Central memory CD8-positive, alpha-beta T cell (primary cell): ENCODE measurements around the gene FOSL2.

Experiments used
- ATAC-seq: fragments of 150-1000 bp; cut with Tn5 transposase; replicated peaks from 2 replicates; pipeline ENCODE4 v1.10.0; 2022; ENCODE audit warnings: mild to moderate bottlenecking, moderate FRiP score, moderate number of reproducible peaks; ENCODE audit not compliant: poor library complexity, severe bottlenecking; ENCODE audit errors: extremely low read depth
- DNase-seq, 2 donors: peaks; one replicate each; pipeline ENCODE4 v3.0.0; 2021; ENCODE audit warnings: low spot score in 2 of 2
- H3K27ac Mint-ChIP-seq: one replicate; pipeline ENCODE4 v1.8.0; 2022; ENCODE audit warnings: low read depth, mild to moderate bottlenecking, moderate library complexity, mixed read lengths
- H3K27me3 Mint-ChIP-seq: one replicate; pipeline ENCODE4 v1.8.0; 2022; ENCODE audit warnings: mixed read lengths
- H3K36me3 Mint-ChIP-seq: one replicate; pipeline ENCODE4 v1.8.0; 2022; ENCODE audit warnings: mild to moderate bottlenecking, moderate library complexity, mixed read lengths; ENCODE audit not compliant: insufficient read depth
- H3K4me1 Mint-ChIP-seq: one replicate; pipeline ENCODE4 v1.8.0; 2022; ENCODE audit warnings: mixed read lengths
- H3K4me3 Mint-ChIP-seq: one replicate; pipeline ENCODE4 v1.8.0; 2022; ENCODE audit warnings: mild to moderate bottlenecking, moderate library complexity, mixed read lengths
- H3K9me3 Mint-ChIP-seq: one replicate; pipeline ENCODE4 v1.8.0; 2022; ENCODE audit warnings: mixed read lengths

FOSL2 gene

GRCh38 chr2:28360058-28360717 lies 32.5 kb upstream of the FOSL2 start:
- Mint-ChIP-seq H3K4me3 (peak overlapping the region; percentile 72), H3K9me3 (no peaks in the 10 kb centered on the region), H3K4me1 (peaks cover 70% of the 10 kb centered on the region), H3K27ac (peak overlapping the region; percentile 97), H3K27me3 (no peaks in the 10 kb centered on the region), H3K36me3 (peaks cover 14% of the 10 kb centered on the region)
- DNase-seq, result no peak
- no peak for ATAC-seq

- peaks cover 74% of the 10 kb centered on the region for H3K4me1 Mint-ChIP-seq
- no peaks in the 10 kb centered on the region for H3K27me3 Mint-ChIP-seq
- ATAC-seq, result no peak
- peak overlapping the region; percentile 40 for H3K4me3 Mint-ChIP-seq
- no peak for DNase-seq
- H3K36me3 Mint-ChIP-seq, result peaks cover 14% of the 10 kb centered on the region
- no peaks in the 10 kb centered on the region for H3K9me3 Mint-ChIP-seq
- H3K27ac Mint-ChIP-seq, result peak overlapping the region; percentile 97
Measured at GRCh38 chr2:28360718-28361293, 31.9 kb upstream of the FOSL2 start.

DNA sequence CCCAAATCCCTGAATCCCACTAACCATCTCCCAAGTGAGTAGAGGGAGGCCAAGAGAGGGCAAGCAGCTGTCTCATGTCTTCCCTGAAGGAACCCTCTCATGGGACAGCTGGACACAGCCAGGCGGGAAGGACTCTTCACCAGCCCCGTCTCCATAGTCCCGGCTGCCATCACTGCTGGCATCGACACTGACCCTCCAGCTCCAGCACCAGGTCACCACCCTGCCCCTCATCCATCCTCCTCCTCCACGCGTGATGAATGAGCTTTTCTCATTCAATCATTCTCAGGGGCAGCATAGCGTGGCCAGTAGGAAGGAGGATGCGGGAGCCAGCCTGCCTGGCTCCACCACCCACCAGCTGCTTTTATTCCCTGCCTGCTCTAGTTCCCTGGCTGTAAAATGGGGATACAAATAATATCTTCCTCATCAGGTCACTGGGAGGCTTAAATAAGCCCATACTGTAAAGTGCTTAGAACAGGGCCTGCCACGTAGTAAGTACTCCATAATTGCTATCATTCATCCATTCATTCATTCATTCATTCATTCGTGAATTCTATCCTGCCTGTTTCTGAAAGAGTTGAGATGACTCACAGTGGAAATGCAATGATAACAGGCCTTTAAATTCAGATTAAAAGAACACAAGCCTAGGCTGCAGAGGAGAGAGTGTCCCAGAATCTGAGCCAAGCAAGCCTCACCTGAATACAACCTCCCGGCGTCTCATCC lies 30.5 kb upstream of the FOSL2 start:
- H3K4me1 Mint-ChIP-seq, result peaks cover 84% of the 10 kb centered on the region
- no peaks in the 10 kb centered on the region for H3K9me3 Mint-ChIP-seq

GRCh38 chr2:28362991-28363521 lies 29.6 kb upstream of the FOSL2 start:
- Mint-ChIP-seq H3K27me3 (no peaks in the 10 kb centered on the region), H3K4me3 (no peak overlapping the region), H3K36me3 (peaks cover 12% of the 10 kb centered on the region), H3K4me1 (peaks cover 91% of the 10 kb centered on the region), H3K27ac (peak overlapping the region; percentile 84), H3K9me3 (no peaks in the 10 kb centered on the region)
- DNase-seq (no peak), ATAC-seq (no peak)

More for the DNA sequence above, 30.5 kb upstream of the FOSL2 start:
- H3K27me3 Mint-ChIP-seq, result no peaks in the 10 kb centered on the region
- H3K27ac Mint-ChIP-seq, result peak overlapping the region; percentile 84
- H3K36me3 Mint-ChIP-seq, result peaks cover 14% of the 10 kb centered on the region
- ATAC-seq, result no peak
- no peak overlapping the region for H3K4me3 Mint-ChIP-seq
- no peak for DNase-seq

DNA sequence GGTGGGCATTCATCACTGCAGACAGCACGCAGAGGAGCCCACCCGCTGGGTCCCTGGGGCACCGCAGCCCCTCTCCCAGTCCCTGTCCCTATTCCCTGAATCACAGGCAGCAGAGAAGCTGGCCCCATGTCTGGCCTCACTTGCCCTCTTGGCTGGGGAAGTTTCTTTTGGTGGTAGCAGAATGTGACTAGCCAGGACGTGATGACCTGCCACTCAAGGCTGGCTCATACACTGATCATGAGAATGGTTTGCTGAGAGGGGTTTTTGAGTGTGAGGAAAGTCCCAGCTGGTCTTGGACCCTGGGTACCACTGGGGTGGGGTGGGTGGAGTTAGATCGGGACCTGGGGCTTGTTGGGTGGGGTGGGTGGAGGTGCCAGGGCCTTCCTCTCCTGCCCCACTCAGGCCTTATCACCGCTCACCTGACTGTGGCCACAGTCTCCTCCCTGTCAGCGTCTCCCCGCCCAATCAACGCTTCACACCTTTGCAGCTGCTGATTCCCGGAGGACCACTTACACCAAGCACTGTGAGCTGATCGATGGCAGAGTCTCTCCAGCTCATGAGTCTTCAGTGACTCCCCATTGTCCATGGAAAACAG lies 28.9 kb upstream of the FOSL2 start:
- Mint-ChIP-seq H3K9me3 (no peaks in the 10 kb centered on the region), H3K27me3 (no peaks in the 10 kb centered on the region), H3K4me1 (peaks cover 88% of the 10 kb centered on the region), H3K27ac (peak overlapping the region; percentile 84), H3K4me3 (no peak overlapping the region), H3K36me3 (peaks cover 9% of the 10 kb centered on the region)
- ATAC-seq (no peak), DNase-seq (no peak)

DNA sequence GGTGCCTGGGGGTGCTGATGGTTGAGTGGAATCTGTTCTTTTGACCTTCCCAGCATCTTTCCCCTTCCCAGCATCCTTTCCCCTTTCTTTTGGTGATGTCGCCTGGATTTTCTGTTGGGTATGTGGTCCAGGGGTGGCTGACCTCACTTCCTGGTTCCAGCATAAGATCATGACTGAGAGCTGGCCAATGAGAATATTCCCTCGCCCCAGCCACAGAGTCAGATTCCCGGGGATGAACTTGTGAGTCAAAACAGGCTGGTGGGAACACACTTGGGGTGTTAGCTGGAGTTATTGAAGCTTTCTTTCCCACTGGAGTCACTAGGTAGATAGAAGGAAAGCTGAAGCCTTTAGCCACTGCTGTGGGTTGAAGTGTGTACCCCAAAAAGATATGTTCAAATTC lies 28.0 kb upstream of the FOSL2 start:
- no peaks in the 10 kb centered on the region for H3K9me3 Mint-ChIP-seq
- H3K27ac Mint-ChIP-seq, result peak overlapping the region; percentile 84
- ATAC-seq (no peak), DNase-seq (no peak)
- peak overlapping the region; percentile 47 for H3K4me3 Mint-ChIP-seq
- no peaks in the 10 kb centered on the region for H3K27me3 Mint-ChIP-seq
- H3K4me1 Mint-ChIP-seq, result peaks cover 80% of the 10 kb centered on the region
- peaks cover 3% of the 10 kb centered on the region for H3K36me3 Mint-ChIP-seq

DNA sequence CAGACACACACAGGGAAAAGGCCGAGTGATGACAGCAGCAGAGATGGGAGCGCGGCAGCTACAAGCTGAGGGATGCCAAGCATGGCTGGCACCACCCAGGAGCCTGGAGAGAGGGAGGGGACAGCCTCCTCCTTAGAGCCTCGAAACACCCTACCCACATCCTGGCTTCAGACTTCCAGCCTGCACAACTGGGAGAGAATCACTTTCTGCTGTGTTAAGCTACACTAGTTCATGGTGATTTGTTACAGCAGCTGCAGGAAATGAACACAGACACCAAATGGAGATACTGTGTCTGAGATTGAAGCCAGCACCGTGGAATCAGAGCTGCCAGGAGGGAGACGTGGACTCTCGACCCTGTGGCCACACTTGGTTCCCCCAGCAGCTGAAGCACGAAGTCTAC lies 27.5 kb upstream of the FOSL2 start:
- peaks cover 3% of the 10 kb centered on the region for H3K36me3 Mint-ChIP-seq
- no peaks in the 10 kb centered on the region for H3K9me3 Mint-ChIP-seq
- peak overlapping the region; percentile 47 for H3K4me3 Mint-ChIP-seq
- no peaks in the 10 kb centered on the region for H3K27me3 Mint-ChIP-seq
- peaks cover 74% of the 10 kb centered on the region for H3K4me1 Mint-ChIP-seq
- DNase-seq (no peak), ATAC-seq (no peak)
- peak overlapping the region; percentile 14 for H3K27ac Mint-ChIP-seq

DNA sequence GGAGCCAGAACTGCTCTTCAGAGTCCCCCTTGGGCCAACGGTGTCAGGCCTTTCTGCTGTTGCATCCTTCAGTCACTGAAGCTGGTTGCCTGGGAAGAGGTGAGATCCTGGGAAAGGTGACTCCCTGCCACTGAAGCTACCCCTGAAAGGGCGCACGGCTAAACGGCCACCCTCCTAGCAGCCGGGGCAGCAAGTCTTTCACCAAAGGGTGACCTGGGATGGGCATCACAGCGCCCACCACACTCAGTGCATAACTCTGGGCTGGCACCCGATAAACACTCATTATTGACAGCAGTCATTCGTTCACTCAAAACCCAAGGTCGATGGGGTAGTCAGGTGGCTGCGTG lies 26.5 kb upstream of the FOSL2 start:
- ATAC-seq, result no peak

GRCh38 chr2:28366496-28367282 lies 26.0 kb upstream of the FOSL2 start:
- H3K27me3 Mint-ChIP-seq, result no peaks in the 10 kb centered on the region
- DNase-seq, result peak in 1 of 2 donors; percentile 67
- peaks cover 3% of the 10 kb centered on the region for H3K36me3 Mint-ChIP-seq
- peak; percentile 97 for ATAC-seq
- peak overlapping the region; percentile 61 for H3K27ac Mint-ChIP-seq
- H3K4me3 Mint-ChIP-seq, result peak overlapping the region; percentile 70
- H3K9me3 Mint-ChIP-seq, result no peaks in the 10 kb centered on the region
- H3K4me1 Mint-ChIP-seq, result peaks cover 61% of the 10 kb centered on the region

More for the DNA sequence above, 26.5 kb upstream of the FOSL2 start:
- H3K27ac Mint-ChIP-seq, result peak overlapping the region; percentile 61
- no peaks in the 10 kb centered on the region for H3K9me3 Mint-ChIP-seq
- peaks cover 3% of the 10 kb centered on the region for H3K36me3 Mint-ChIP-seq
- peaks cover 66% of the 10 kb centered on the region for H3K4me1 Mint-ChIP-seq
- no peak for DNase-seq
- H3K4me3 Mint-ChIP-seq, result peak overlapping the region; percentile 70
- no peaks in the 10 kb centered on the region for H3K27me3 Mint-ChIP-seq

DNA sequence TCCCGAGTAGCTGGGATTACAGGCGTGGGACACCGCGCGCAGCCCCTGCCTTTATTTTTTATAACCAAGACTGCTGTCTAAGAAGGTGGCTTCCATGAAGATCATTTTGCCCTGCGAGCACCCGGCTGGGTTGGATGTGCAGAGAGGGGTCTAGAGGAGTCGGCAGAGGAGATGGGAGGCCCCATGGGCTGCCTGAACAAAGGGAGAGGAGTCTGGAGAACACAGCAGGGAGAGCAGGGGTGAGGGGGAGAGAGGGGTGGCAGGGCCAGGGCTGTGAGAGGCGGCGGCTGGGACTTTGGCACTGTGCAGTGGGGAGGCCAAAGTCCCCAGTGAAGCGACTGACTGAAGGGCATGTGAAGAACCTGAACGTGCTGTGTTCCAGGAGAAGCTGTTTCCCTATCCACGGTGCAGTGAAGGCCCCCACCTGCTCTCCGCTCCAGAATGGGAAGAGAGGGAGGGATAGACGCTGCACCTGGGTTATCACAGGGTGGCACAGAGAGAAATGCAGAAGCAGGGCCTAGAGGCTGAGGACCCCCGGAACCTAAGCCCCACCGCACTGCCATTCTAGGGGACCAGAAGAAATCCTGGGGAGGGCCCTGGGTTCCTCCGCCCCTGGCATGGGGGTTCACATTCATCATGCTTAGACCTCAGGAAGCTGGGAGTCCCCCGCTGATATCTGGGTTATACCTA lies 24.8 kb upstream of the FOSL2 start:
- Mint-ChIP-seq H3K4me1 (peaks cover 56% of the 10 kb centered on the region), H3K4me3 (peak overlapping the region; percentile 70), H3K27me3 (no peaks in the 10 kb centered on the region), H3K27ac (peak overlapping the region; percentile 61), H3K36me3 (peaks cover 3% of the 10 kb centered on the region), H3K9me3 (no peaks in the 10 kb centered on the region)
- ATAC-seq (no peak), DNase-seq (no peak)

- DNase-seq (no peak), ATAC-seq (no peak)
- H3K4me3 Mint-ChIP-seq, result no peak overlapping the region
- H3K9me3 Mint-ChIP-seq, result no peaks in the 10 kb centered on the region
- H3K4me1 Mint-ChIP-seq, result peaks cover 50% of the 10 kb centered on the region
- H3K27ac Mint-ChIP-seq, result no peak overlapping the region
- H3K36me3 Mint-ChIP-seq, result peaks cover 3% of the 10 kb centered on the region
- no peaks in the 10 kb centered on the region for H3K27me3 Mint-ChIP-seq
Measured at GRCh38 chr2:28368357-28368798, 24.3 kb upstream of the FOSL2 start.
